Measurements from ENCODE around the gene ZG16. TPM values are rescaled to one million over a fixed set of nuclear protein-coding genes. Genes with fewer than 3 reads are reported as not detected.
"Not testable (repeated sequence)": the region's sequence is repeated elsewhere in the genome, so short reads cannot be mapped to it uniquely, and the experiment has no call there.

The ZG16 gene
- total and polyA plus RNA-seq, 3 experiments from 2014 or later = not detected

DNA sequence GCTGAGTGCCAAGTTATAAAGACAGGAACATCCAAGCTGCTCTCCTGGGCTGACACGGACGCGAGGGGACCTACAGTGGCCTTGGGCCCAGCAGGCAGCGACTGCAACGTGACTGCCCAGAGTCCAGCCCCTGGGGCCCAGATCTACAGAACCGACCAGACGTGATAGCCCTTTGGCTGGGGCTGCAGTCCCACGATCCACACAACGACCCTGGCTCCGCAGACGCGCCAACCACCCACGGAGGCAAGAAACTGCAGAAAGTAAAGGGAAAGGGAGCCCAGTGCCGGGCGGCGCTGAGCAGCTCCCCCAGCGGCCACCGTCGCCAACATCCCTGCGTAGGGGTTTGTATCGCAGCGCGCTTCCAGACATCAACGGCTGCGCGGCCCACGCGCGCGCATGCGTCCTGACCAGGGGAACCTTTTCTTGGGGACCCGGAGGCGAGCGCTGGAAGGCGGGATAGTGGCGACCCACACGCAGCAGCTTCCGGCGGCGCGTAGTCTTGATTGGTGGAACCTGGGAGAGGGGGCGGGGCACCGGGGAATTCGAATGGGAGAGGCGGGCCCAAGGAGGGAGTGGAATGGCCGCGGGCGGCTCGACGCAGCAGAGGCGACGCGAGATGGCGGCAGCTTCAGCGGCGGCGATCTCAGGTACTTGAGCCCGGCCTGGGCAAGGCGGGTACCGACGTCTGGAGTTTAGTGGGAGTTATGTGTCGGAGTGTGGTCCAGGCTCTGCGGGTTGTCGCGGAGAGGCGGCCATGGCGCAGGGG is 12.3 kb downstream of the ZG16 start, which contains the start of gene KIF22:
Gene KIF22, plus strand, starts transcription at position 569 of the 766 bp plus-strand sequence. Its CDS starts 9 bp downstream, at position 578.
- peak; percentile 99 to 100 (median 100) for DNase-seq
- Histone ChIP-seq H3K4me1 (ENCODE audit: insufficient read depth, low read length) (peaks cover 43% of the 10 kb centered on the region), H3K27ac (ENCODE audit: low read depth, low read length) (peak within 1 kb of the TSS; percentile 85), H3K36me3 (ENCODE audit: insufficient read depth, low read length) (peaks cover 5% of the 10 kb centered on the region), H3K9me3 (ENCODE audit: low read length) (no peaks in the 10 kb centered on the region), H3K27me3 (ENCODE audit: insufficient read depth, low read length, poor library complexity, severe bottlenecking) (no peaks in the 10 kb centered on the region), H3K4me3 (ENCODE audit: low read length) (peak within 1 kb of the TSS; percentile 95)
- Mint-ChIP-seq H3K4me3 (peak within 1 kb of the TSS; percentile 94 to 99 (median 99)), H3K27me3 (peaks cover 0 to 4% of the 10 kb centered on the region in 2 donors), H3K36me3 (peaks cover 0 to 26% (median 5%) of the 10 kb centered on the region in 3 donors), H3K4me1 (peaks cover 40 to 61% (median 47%) of the 10 kb centered on the region in 3 donors), H3K9me3 (no peaks in the 10 kb centered on the region), H3K27ac (peak within 1 kb of the TSS; percentile 94 to 99 (median 98))
- ChIA-PET CTCF (interaction anchor here (0.7 to 4.7 kb wide), 33 partner anchors 11 to 111 kb away, joined by 3 to 51 read pairs (median 6); partner anchors contain the start of genes C16orf54, CDIPT, PAGR1 and ZG16), POLR2A (interaction anchor here (0.5 to 3.3 kb wide), 19 partner anchors 11 to 894 kb away, joined by 3 to 59 read pairs (median 6); partner anchors contain the start of genes C16orf54, MAZ, MVP and PAGR1)

DNA sequence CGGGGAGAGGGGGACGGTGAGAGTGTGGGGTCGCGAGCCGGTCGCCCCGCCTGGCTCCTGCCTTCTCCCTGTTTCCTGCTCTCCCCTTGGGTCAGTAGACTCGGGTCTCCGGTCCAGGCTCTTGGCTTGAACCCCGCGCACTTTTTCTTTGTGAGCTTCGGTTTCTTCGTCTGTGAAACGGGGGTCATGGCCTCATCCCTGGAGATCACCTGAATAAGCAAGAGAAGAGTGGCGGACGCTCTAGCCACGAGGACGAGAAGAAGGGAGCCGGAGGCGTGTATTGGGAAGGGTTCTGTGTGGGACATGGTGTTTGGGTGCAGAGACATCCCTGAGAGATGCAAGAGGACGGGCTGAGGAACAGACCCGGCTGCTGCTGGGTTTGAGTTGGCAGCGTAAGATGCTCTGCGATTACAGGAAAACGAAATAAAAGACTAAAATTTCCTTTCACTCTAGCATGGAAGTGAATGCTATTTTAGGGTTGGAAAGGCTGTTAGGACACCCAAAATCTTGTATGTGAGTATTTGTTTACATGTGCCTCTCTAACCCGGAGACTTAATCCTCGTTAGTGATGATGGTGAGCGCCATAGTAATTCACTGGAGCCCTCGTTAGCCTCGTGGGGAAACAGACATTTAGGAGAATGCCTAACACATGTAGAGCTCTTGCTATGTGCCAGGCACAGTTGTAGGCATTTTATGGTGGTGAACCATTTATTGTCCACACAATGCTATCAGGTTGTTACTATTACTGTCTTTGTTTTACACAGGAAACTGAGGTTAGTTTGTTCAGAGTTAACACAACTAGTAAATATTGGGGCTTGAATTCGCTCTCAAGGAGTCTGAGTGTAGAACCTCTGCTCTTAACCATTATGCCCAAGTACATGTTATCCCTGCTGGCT is 13.1 kb downstream of the ZG16 start:
- H3K27ac ChIP-seq (ENCODE audit: low read depth, low read length) = peak overlapping the region; percentile 84
- Mint-ChIP-seq H3K4me1 (peaks cover 41 to 57% (median 48%) of the 10 kb centered on the region in 3 donors), H3K36me3 (peaks cover 0 to 30% (median 5%) of the 10 kb centered on the region in 3 donors), H3K27ac (peak overlapping the region; percentile 94 to 99 (median 98)), H3K27me3 (peaks cover 0 to 3% of the 10 kb centered on the region in 2 donors), H3K9me3 (no peaks in the 10 kb centered on the region), H3K4me3 (peak overlapping the region; percentile 94 to 99 (median 99))
- no peaks in the 10 kb centered on the region for H3K27me3 ChIP-seq (ENCODE audit: insufficient read depth, low read length, poor library complexity, severe bottlenecking)
- peaks cover 39% of the 10 kb centered on the region for H3K4me1 ChIP-seq (ENCODE audit: insufficient read depth, low read length)
- POLR2A ChIA-PET = interaction anchor here (0.8 to 3.3 kb wide), 16 partner anchors 10 to 91 kb away, joined by 3 to 59 read pairs (median 8); partner anchors contain the start of genes C16orf54, MAZ, MVP and PAGR1
- CTCF ChIA-PET = interaction anchor here (0.8 to 4.7 kb wide), 29 partner anchors 10 to 111 kb away, joined by 3 to 51 read pairs (median 6); partner anchors contain the start of genes C16orf54, CDIPT, PAGR1 and ZG16
- peaks cover 5% of the 10 kb centered on the region for H3K36me3 ChIP-seq (ENCODE audit: insufficient read depth, low read length)
- H3K9me3 ChIP-seq (ENCODE audit: low read length) = no peaks in the 10 kb centered on the region
- no peak for DNase-seq
- H3K4me3 ChIP-seq (ENCODE audit: low read length) = peak overlapping the region; percentile 95

DNA sequence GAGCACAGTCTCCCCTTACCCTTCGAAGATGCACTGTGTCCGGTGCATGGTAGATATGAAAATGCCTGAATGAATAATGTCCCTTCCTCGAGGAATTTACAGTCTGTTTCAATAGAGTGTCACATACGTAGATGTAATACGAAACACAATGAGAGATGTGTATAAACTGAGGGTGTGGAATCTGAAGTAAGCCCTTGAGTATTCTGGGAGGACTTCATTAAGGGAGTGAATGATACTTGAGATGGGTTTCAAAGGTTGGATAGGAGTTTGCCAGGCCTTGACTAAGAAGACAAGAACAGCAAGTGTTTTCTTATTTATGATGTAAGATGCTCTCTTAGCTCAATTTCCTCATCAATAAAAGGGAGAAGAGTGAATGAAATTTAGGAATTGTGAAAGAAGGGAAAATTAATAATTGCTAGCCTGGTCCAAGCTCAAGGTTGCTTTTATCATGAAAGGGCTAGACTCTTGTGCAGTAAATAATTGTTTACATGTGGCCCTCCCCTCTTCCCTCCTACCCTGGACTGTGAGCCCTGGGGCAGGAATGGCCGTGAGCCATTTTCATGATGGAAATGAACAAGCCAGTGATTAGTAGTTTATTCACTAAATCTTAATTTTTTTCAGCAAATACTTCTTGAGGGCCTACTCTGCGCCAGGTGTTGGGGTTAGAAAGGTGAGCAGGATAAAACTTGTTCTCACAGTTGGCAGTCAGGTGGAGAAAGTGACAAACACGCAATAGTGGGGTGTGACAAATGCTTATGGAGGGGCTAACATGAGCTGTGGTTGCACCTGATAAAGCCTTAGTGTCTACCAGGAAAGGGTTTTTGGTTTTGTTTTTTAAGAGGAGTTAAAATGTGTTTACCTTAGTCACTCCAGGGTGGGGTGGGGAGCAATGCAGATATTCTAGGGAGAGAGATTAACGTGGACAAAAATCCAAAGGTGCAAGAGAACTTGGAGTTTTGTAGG is 14.1 kb downstream of the ZG16 start:
- ChIA-PET POLR2A (interaction anchor here (0.6 to 3.3 kb wide), 4 partner anchors 15 to 141 kb away, joined by 4 to 59 read pairs (median 35); partner anchors contain the start of genes MAZ and PAGR1), CTCF (interaction anchor here (1.2 to 4.7 kb wide), 5 partner anchors 9 to 91 kb away, joined by 3 to 51 read pairs (median 24); no protein-coding TSS in a partner anchor)
- no peaks in the 10 kb centered on the region for H3K27me3 ChIP-seq (ENCODE audit: insufficient read depth, low read length, poor library complexity, severe bottlenecking)
- Mint-ChIP-seq H3K4me1 (peaks cover 42 to 57% (median 48%) of the 10 kb centered on the region in 3 donors), H3K4me3 (peak overlapping the region; percentile 94 to 99 (median 99)), H3K27me3 (peaks cover 0 to 3% of the 10 kb centered on the region in 2 donors), H3K36me3 (peaks cover 0 to 39% (median 5%) of the 10 kb centered on the region in 3 donors), H3K27ac (peak overlapping the region; percentile 94 to 99 (median 98)), H3K9me3 (no peaks in the 10 kb centered on the region)
- H3K4me1 ChIP-seq (ENCODE audit: insufficient read depth, low read length) = peaks cover 39% of the 10 kb centered on the region
- no peak for DNase-seq
- H3K9me3 ChIP-seq (ENCODE audit: low read length) = no peaks in the 10 kb centered on the region
- peaks cover 14% of the 10 kb centered on the region for H3K36me3 ChIP-seq (ENCODE audit: insufficient read depth, low read length)
- peak overlapping the region; percentile 84 for H3K27ac ChIP-seq (ENCODE audit: low read depth, low read length)
- peak overlapping the region; percentile 95 for H3K4me3 ChIP-seq (ENCODE audit: low read length)

DNA sequence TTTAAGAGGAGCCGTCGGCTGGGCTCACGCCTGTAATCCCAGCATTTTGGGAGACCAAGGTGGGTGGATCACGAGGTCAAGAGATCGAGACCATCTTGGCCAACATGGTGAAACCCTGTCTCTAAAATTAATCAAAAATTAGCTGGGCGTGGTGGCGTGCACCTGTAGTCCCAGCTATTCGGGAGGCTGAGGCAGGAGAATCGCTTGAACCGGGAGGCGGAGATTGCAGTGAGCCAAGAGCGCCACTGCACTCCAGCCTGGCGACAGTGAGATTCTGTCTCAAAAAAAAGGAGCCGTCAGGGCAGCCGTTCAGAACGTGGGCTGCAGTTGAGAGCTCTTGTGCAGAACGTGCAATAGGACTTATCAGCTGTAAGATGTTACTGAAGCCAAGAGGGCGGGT is 15.1 kb downstream of the ZG16 start:
- ChIA-PET CTCF (interaction anchor here (1.0 to 3.1 kb wide), 3 partner anchors 14 to 55 kb away, joined by 3 to 9 read pairs (median 3); partner anchors contain the start of gene PAGR1), POLR2A (interaction anchor here (0.5 to 1.2 kb wide), 2 partner anchors 12 to 50 kb away, joined by 3 to 5 read pairs; no protein-coding TSS in a partner anchor)
- not testable (repeated sequence) for H3K27me3 Mint-ChIP-seq; H3K4me3 ChIP-seq (ENCODE audit: low read length); DNase-seq; H3K9me3 Mint-ChIP-seq; H3K27me3 ChIP-seq (ENCODE audit: insufficient read depth, low read length, poor library complexity, severe bottlenecking); H3K9me3 ChIP-seq (ENCODE audit: low read length); H3K27ac ChIP-seq (ENCODE audit: low read depth, low read length)
- Histone ChIP-seq H3K36me3 (ENCODE audit: insufficient read depth, low read length) (peaks cover 24% of the 10 kb centered on the region), H3K4me1 (ENCODE audit: insufficient read depth, low read length) (peaks cover 39% of the 10 kb centered on the region)
- Mint-ChIP-seq H3K27ac (peak overlapping the region in 6 of 8 donors; percentile 32 to 99 (median 93)), H3K4me1 (peaks cover 44 to 54% (median 48%) of the 10 kb centered on the region in 3 donors), H3K36me3 (peaks cover 5 to 50% (median 10%) of the 10 kb centered on the region in 3 donors), H3K4me3 (peak overlapping the region in 5 of 7 donors; percentile 2 to 99 (median 63))

DNA sequence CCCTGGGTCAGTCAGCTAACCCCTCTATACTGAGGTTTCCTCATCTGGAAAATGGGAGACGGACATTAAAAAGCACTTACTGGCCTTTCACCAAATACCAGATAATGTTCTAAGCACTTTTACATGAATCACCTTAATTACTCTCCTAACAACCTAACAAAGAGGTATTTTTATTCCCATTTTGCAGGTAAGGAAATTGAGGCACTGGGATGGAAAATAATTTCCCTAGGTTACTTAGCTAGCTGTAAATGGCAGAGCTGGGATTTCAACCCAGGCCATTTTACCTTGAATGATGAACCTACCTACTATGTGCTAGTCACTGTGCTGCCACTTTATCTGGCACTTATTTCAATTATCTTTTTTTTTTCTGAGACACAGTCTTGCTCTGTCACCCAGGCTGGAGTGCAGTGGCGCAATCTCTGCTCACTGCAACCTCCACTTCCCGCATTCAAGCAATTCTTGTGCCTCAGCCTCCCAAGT is 16.2 kb downstream of the ZG16 start:
- H3K36me3 ChIP-seq (ENCODE audit: insufficient read depth, low read length) = peaks cover 35% of the 10 kb centered on the region
- Mint-ChIP-seq H3K4me3 (peak overlapping the region in 1 of 7 donors; percentile 63), H3K27ac (peak overlapping the region in 2 of 8 donors; percentile 15 to 90)

DNA sequence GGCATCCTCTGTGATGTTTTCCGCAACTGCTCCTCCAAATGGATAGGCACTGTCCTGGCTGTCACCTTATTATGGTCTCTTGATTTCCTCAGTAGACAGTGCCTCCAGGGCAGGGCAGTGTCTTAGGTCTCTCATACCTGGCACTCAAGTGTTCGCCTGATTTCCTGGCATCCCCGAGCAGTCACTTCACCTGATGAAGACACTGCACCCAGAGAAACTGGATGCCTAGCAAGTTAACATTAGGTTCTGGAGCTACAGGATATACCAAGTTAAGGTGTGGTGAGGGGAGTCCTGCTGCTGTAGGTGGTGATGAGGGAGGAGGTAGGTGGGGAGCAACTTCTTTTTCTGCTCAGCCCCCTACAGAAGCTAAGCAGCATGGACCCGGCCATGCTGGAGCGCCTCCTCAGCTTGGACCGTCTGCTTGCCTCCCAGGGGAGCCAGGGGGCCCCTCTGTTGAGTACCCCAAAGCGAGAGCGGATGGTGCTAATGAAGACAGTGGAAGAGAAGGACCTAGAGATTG is 24.4 kb downstream of the ZG16 start:
- H3K27ac ChIP-seq (ENCODE audit: low read depth, low read length) = no peak overlapping the region
- H3K4me1 ChIP-seq (ENCODE audit: insufficient read depth, low read length) = peaks cover 11% of the 10 kb centered on the region
- POLR2A ChIA-PET = interaction anchor here (0.6 to 2.9 kb wide), 4 partner anchors 8 to 73 kb away, joined by 3 to 9 read pairs (median 4); partner anchors contain the start of genes C16orf54 and KIF22
- CTCF ChIA-PET = interaction anchor here (1.6 to 7.5 kb wide), 6 partner anchors 12 to 102 kb away, joined by 4 to 42 read pairs (median 17); partner anchors contain the start of genes KIF22 and PAGR1
- H3K4me1 Mint-ChIP-seq = peaks cover 16 to 20% (median 17%) of the 10 kb centered on the region in 3 donors
- H3K9me3 ChIP-seq (ENCODE audit: low read length) = no peaks in the 10 kb centered on the region
- H3K36me3 ChIP-seq (ENCODE audit: insufficient read depth, low read length) = peaks cover 32% of the 10 kb centered on the region
- no peaks in the 10 kb centered on the region for H3K9me3 Mint-ChIP-seq
- peak overlapping the region in 2 of 7 donors; percentile 28 to 91 for H3K4me3 Mint-ChIP-seq
- H3K27me3 Mint-ChIP-seq = no peaks in the 10 kb centered on the region
- no peak overlapping the region for H3K4me3 ChIP-seq (ENCODE audit: low read length)
- DNase-seq = no peak
- peaks cover 5 to 56% (median 7%) of the 10 kb centered on the region in 3 donors for H3K36me3 Mint-ChIP-seq
- H3K27me3 ChIP-seq (ENCODE audit: insufficient read depth, low read length, poor library complexity, severe bottlenecking) = no peaks in the 10 kb centered on the region
- peak overlapping the region in 5 of 8 donors; percentile 57 to 94 (median 72) for H3K27ac Mint-ChIP-seq

More for the DNA sequence above, 16.2 kb downstream of the ZG16 start:
- CTCF ChIA-PET = interaction anchor here (0.6 to 3.1 kb wide), 6 partner anchors 9 to 93 kb away, joined by 4 to 10 read pairs (median 5); no protein-coding TSS in a partner anchor
- H3K36me3 Mint-ChIP-seq = peaks cover 5 to 61% (median 12%) of the 10 kb centered on the region in 3 donors
- POLR2A ChIA-PET = interaction anchor here (1.0 kb wide), 1 partner anchor 8 kb away, joined by 3 read pairs; no protein-coding TSS in a partner anchor
- no peak overlapping the region for H3K4me3 ChIP-seq (ENCODE audit: low read length)
- H3K27me3 ChIP-seq (ENCODE audit: insufficient read depth, low read length, poor library complexity, severe bottlenecking) = no peaks in the 10 kb centered on the region
- H3K4me1 Mint-ChIP-seq = peaks cover 41 to 50% (median 48%) of the 10 kb centered on the region in 3 donors
- no peaks in the 10 kb centered on the region for H3K9me3 Mint-ChIP-seq
- peaks cover 39% of the 10 kb centered on the region for H3K4me1 ChIP-seq (ENCODE audit: insufficient read depth, low read length)
- H3K9me3 ChIP-seq (ENCODE audit: low read length) = no peaks in the 10 kb centered on the region
- DNase-seq = no peak
- H3K27ac ChIP-seq (ENCODE audit: low read depth, low read length) = no peak overlapping the region
- peaks cover 0 to 3% of the 10 kb centered on the region in 2 donors for H3K27me3 Mint-ChIP-seq
